ENCODE measurements around the gene CPNE5. TPM values are rescaled to one million over a fixed set of nuclear protein-coding genes. Genes with fewer than 3 reads are reported as not detected.

The CPNE5 gene
- total and polyA plus RNA-seq, 7 donors, result 0.03 to 1.7 (median 0.41) TPM

DNA sequence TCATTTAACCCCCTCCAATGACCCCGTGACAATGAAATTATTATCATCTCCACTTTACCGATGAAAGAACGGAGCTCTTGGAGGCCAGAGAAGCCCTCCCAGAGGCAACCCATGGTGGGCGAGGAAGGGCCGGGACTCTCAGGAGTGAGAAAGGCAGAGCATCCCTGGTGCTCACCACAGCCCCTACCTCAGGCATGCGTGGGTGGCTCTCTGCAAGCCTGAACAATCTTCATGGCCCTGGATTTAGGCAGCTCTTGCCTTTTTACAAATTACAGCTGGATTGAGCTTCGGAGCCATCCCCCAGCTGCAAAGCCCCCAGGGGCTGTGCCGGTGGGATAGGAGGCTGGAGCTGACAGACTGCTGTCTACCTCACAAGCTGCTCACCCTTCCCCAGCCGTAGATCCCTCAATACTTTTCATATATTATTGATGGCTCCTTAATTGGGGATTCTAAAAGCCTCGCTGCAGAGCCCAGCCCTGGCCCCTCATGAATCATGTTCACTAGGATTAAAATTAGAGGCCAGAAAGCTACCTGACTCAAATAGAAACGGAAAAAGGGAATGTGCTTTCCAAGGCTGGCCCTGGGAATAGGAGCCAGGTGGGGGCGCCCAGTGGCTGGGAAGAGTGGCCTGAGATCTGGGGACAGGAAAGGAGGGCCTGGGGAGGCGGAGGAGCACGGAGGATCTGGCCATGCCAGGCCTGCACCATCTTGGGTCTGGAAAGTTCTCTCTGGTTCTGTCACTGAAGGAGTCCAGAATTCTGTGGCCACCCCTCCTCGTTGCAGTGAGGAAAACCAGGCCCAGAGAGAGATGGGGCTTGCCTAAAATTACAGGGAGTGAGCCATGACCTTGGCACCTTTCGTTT, 29.1 kb downstream of the CPNE5 start:
- peak in 1 of 4 donors; percentile 46 for ATAC-seq
- no peaks in the 10 kb centered on the region for H3K36me3 ChIP-seq (ENCODE audit: insufficient read depth in 1 of 2, low read depth in 1 of 2)
- intact Hi-C loops (cut with DNase I), result no loop called here
- no peak overlapping the region for H3K27ac ChIP-seq
- no peaks in the 10 kb centered on the region for H3K4me1 ChIP-seq
- no peak overlapping the region for H3K4me3 ChIP-seq
- 78 to 82% (median 79%) methylated on average over 16 of the region's 16 CpGs for WGBS, 3 donors
- no peaks in the 10 kb centered on the region for H3K27me3 ChIP-seq (ENCODE audit: insufficient read depth in 3 of 3, low read length in 2 of 3)
- no peaks in the 10 kb centered on the region for H3K9me3 ChIP-seq
- DNase-seq, result no peak
- TF ChIP-seq, protein P1, sequence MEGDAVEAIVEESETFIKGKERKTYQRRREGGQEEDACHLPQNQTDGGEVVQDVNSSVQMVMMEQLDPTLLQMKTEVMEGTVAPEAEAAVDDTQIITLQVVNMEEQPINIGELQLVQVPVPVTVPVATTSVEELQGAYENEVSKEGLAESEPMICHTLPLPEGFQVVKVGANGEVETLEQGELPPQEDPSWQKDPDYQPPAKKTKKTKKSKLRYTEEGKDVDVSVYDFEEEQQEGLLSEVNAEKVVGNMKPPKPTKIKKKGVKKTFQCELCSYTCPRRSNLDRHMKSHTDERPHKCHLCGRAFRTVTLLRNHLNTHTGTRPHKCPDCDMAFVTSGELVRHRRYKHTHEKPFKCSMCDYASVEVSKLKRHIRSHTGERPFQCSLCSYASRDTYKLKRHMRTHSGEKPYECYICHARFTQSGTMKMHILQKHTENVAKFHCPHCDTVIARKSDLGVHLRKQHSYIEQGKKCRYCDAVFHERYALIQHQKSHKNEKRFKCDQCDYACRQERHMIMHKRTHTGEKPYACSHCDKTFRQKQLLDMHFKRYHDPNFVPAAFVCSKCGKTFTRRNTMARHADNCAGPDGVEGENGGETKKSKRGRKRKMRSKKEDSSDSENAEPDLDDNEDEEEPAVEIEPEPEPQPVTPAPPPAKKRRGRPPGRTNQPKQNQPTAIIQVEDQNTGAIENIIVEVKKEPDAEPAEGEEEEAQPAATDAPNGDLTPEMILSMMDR (IDR thresholded peaks at IDR 0.05), result no peak

DNA sequence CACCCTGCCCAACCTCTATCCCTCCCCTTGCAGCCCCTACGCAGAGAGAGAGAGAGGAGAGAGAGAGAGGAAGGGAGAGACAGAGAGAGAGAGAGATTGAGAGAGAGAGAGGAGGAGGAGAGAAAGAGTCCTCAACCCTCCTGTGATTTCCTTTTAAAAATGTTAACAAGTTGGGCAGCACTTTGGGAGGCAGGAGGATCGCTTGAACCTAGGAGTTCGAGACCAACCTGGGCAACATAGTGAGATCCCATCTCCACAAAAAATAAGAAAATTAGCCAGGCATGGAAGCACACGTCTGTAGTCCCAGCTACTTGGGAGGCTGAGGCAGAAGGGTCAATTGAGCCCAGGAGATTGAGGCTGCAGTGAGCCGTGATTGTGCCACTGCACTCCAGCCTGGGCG, 30.1 kb downstream of the CPNE5 start:
- DNase-seq (no peak), ATAC-seq (no peak)
- no peaks in the 10 kb centered on the region for H3K4me1 ChIP-seq
- 90 to 96% (median 93%) methylated on average over 6 of the region's 6 CpGs for WGBS, 3 donors
- H3K4me3 ChIP-seq, result no peak overlapping the region
- TF ChIP-seq, protein P1 (IDR thresholded peaks at IDR 0.05), result no peak
- intact Hi-C loops (cut with DNase I), result no loop called here
- H3K27me3 ChIP-seq (ENCODE audit: insufficient read depth in 3 of 3, low read length in 2 of 3), result no peaks in the 10 kb centered on the region
- no peak overlapping the region for H3K27ac ChIP-seq
- no peaks in the 10 kb centered on the region for H3K36me3 ChIP-seq (ENCODE audit: insufficient read depth in 1 of 2, low read depth in 1 of 2)
- H3K9me3 ChIP-seq, result no peaks in the 10 kb centered on the region

DNA sequence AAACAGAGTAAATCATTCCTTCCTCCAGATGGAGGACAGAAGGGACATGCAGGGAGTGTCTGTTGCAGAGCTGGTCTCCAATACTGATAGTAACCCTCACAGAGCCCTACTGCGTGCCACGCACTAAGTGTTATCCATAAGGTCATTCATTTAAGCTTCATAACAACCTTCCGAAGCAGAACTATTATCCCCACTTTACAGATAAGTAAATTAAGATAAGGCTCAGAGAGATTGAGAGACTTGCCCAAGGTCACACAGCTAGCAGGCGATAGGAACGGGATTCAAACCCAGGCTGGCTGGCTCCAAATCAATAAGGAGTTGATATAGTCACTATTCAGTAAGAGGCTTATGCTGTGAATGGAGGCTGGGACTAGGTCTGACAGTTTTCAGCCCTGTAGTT, 30.6 kb downstream of the CPNE5 start:
- no peaks in the 10 kb centered on the region for H3K36me3 ChIP-seq (ENCODE audit: insufficient read depth in 1 of 2, low read depth in 1 of 2)
- no peak overlapping the region for H3K27ac ChIP-seq
- intact Hi-C loops (cut with DNase I), result no loop called here
- H3K4me1 ChIP-seq, result no peaks in the 10 kb centered on the region
- no peak for ATAC-seq
- no peaks in the 10 kb centered on the region for H3K27me3 ChIP-seq (ENCODE audit: insufficient read depth in 3 of 3, low read length in 2 of 3)
- no peak for DNase-seq
- H3K4me3 ChIP-seq, result no peak overlapping the region
- WGBS, 3 donors, result 74 to 93% (median 88%) methylated on average over 5 of the region's 5 CpGs
- TF ChIP-seq, protein P1 (IDR thresholded peaks at IDR 0.05), result no peak
- H3K9me3 ChIP-seq, result no peaks in the 10 kb centered on the region

DNA sequence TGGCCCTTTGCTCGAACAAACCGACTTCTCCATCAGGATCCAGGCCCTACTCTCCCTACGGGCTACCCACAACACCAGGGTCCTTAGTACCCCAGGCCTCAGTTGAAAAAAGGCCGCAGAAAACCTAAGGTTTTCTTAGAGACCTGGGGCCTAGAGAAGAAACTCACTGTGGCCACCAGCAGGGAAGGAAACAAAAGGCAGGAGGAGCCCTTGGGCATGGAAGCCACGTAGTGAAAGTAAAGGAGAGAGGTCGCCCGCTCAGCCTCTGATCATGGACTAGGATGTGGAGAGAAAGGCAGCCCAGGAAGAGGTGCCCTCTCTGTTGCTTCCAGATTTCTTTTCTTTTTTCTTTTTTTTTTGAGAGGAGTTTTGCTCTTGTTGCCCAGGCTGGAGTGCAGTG, 31.5 kb downstream of the CPNE5 start:
- H3K9me3 ChIP-seq, result no peaks in the 10 kb centered on the region
- H3K4me1 ChIP-seq, result no peaks in the 10 kb centered on the region
- H3K36me3 ChIP-seq (ENCODE audit: insufficient read depth in 1 of 2, low read depth in 1 of 2), result no peaks in the 10 kb centered on the region
- no peak for ATAC-seq
- 97% methylated on average over 7 of the region's 7 CpGs for WGBS, 3 donors
- TF ChIP-seq, protein P1 (IDR thresholded peaks at IDR 0.05), result no peak
- H3K27me3 ChIP-seq (ENCODE audit: insufficient read depth in 3 of 3, low read length in 2 of 3), result no peaks in the 10 kb centered on the region
- H3K27ac ChIP-seq, result no peak overlapping the region
- no peak for DNase-seq
- intact Hi-C loops (cut with DNase I), result no loop called here
- H3K4me3 ChIP-seq, result no peak overlapping the region

Data from psoas muscle (tissue), 8 donors.